ENCODE data around the gene USP17L12.
"Not testable (repeated sequence)": the region's sequence is repeated elsewhere in the genome, so short reads cannot be mapped to it uniquely, and the experiment has no call there.

DNA sequence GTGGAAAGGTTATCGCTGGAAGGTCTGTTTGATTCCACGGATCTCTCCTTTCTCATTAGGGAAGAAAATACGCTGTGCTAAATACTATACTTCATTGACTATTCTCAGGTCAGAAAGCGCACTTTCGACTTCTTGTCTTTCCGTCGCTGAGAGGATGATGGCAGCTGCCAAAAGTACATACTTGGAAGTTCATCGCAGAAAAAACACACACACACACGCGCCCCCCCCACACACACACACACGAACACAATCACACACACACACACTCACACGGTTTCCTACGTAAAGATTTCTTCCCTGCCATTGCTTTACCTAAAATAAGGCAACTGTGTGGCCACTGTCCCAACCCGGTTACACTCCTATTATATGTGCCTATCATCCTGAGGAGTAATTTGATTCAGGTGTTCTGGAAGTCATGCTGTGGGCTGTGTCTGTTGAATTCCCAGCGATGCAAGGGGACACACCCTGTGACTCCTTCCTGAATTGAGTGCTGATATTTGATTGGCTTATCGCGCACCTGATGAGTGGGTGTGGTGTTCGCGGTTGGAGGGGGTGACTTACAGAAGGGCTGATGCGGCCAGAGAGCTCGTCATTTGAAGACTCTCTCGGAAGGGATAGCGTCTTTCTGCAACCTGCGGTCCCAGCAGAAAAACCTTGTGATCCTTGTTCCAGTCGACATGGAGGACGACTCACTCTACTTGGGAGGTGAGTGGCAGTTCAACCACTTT, 28.2 kb downstream of the USP17L12 start, which contains the start of gene USP17L18:
- TF ChIP-seq CTCF (IDR thresholded peaks at IDR 0.05); HMGXB4 (CRISPR knock-in tag; IDR thresholded peaks at IDR 0.05); MYBL2 (CRISPR knock-in tag; IDR thresholded peaks at IDR 0.05); TEAD4 (CRISPR knock-in tag; IDR thresholded peaks at IDR 0.05); CREB1 (CRISPR knock-in tag; IDR thresholded peaks at IDR 0.05); ZNF416 (CRISPR knock-in tag; IDR thresholded peaks at IDR 0.05); JUN (CRISPR knock-in tag; IDR thresholded peaks at IDR 0.05); ZBTB21 (CRISPR knock-in tag; IDR thresholded peaks at IDR 0.05; ENCODE audit: borderline replicate concordance): not testable (repeated sequence)
- TF ChIP-seq, protein P1, sequence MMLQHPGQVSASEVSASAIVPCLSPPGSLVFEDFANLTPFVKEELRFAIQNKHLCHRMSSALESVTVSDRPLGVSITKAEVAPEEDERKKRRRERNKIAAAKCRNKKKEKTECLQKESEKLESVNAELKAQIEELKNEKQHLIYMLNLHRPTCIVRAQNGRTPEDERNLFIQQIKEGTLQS (CRISPR knock-in tag; conservative IDR thresholded peaks at IDR 0.05): not testable (repeated sequence)
- TF ChIP-seq, protein P2, sequence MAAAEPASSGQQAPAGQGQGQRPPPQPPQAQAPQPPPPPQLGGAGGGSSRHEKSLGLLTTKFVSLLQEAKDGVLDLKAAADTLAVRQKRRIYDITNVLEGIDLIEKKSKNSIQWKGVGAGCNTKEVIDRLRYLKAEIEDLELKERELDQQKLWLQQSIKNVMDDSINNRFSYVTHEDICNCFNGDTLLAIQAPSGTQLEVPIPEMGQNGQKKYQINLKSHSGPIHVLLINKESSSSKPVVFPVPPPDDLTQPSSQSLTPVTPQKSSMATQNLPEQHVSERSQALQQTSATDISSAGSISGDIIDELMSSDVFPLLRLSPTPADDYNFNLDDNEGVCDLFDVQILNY (CRISPR knock-in tag; IDR thresholded peaks at IDR 0.05): not testable (repeated sequence)
- TF ChIP-seq, protein P3, sequence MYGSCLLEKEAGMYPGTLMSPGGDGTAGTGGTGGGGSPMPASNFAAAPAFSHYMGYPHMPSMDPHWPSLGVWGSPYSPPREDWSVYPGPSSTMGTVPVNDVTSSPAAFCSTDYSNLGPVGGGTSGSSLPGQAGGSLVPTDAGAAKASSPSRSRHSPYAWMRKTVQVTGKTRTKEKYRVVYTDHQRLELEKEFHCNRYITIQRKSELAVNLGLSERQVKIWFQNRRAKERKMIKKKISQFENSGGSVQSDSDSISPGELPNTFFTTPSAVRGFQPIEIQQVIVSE (CRISPR knock-in tag; IDR thresholded peaks at IDR 0.05; ENCODE audit: borderline replicate concordance): not testable (repeated sequence)
- TF ChIP-seq, protein P4, sequence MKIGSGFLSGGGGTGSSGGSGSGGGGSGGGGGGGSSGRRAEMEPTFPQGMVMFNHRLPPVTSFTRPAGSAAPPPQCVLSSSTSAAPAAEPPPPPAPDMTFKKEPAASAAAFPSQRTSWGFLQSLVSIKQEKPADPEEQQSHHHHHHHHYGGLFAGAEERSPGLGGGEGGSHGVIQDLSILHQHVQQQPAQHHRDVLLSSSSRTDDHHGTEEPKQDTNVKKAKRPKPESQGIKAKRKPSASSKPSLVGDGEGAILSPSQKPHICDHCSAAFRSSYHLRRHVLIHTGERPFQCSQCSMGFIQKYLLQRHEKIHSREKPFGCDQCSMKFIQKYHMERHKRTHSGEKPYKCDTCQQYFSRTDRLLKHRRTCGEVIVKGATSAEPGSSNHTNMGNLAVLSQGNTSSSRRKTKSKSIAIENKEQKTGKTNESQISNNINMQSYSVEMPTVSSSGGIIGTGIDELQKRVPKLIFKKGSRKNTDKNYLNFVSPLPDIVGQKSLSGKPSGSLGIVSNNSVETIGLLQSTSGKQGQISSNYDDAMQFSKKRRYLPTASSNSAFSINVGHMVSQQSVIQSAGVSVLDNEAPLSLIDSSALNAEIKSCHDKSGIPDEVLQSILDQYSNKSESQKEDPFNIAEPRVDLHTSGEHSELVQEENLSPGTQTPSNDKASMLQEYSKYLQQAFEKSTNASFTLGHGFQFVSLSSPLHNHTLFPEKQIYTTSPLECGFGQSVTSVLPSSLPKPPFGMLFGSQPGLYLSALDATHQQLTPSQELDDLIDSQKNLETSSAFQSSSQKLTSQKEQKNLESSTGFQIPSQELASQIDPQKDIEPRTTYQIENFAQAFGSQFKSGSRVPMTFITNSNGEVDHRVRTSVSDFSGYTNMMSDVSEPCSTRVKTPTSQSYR (CRISPR knock-in tag; IDR thresholded peaks at IDR 0.05): not testable (repeated sequence)
